Mammary epithelial cell (primary cell): ENCODE results near the gene ERMARD.

ENCODE experiments used
- EZH2 ChIP-seq: IDR thresholded peaks from 2 replicates; pipeline ENCODE4 v1.6.1; 2012; ENCODE audit warnings: low read length, inconsistent platforms, borderline replicate concordance
- TF ChIP-seq, protein P1 (sequence below), 2 donors: IDR thresholded peaks in 1 of 2; conservative IDR thresholded peaks in 1 of 2; 2 replicates each; pipeline ENCODE4 v1.5.1; 2011 to 2012; ENCODE audit warnings: inconsistent platforms in 2 of 2, low read length in 2 of 2, mild to moderate bottlenecking in 2 of 2, control low read depth in 1 of 2, low read depth in 1 of 2; ENCODE audit not compliant: insufficient read depth in 1 of 2; ENCODE audit errors: extremely low read depth in 1 of 2

GRCh38 chr6:169801396-169802160 is 50.2 kb downstream of the ERMARD start:
- TF ChIP-seq, protein P1, sequence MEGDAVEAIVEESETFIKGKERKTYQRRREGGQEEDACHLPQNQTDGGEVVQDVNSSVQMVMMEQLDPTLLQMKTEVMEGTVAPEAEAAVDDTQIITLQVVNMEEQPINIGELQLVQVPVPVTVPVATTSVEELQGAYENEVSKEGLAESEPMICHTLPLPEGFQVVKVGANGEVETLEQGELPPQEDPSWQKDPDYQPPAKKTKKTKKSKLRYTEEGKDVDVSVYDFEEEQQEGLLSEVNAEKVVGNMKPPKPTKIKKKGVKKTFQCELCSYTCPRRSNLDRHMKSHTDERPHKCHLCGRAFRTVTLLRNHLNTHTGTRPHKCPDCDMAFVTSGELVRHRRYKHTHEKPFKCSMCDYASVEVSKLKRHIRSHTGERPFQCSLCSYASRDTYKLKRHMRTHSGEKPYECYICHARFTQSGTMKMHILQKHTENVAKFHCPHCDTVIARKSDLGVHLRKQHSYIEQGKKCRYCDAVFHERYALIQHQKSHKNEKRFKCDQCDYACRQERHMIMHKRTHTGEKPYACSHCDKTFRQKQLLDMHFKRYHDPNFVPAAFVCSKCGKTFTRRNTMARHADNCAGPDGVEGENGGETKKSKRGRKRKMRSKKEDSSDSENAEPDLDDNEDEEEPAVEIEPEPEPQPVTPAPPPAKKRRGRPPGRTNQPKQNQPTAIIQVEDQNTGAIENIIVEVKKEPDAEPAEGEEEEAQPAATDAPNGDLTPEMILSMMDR (conservative IDR thresholded peaks at IDR 0.05 in 1 of 2, IDR thresholded peaks at IDR 0.05 in 1 of 2; ENCODE audit: extremely low read depth in 1 of 2, insufficient read depth in 1 of 2, low read depth in 1 of 2, low read length in 2 of 2) = no peak
- no peak for TF ChIP-seq EZH2
